ENCODE results near the gene TEPSIN.

TEPSIN gene

GRCh38 chr17:81270279-81270678 lies 31.4 kb upstream of the TEPSIN start:
- DNase-seq (ENCODE audit: low read depth) = no peak

GRCh38 chr17:81267390-81268067 lies 28.7 kb upstream of the TEPSIN start:
- no peak for DNase-seq (ENCODE audit: low read depth)

- DNase-seq (ENCODE audit: low read depth) = no peak
These were observed 26.7 kb upstream of the TEPSIN start for GRCh38 chr17:81265576-81265975.

GRCh38 chr17:81264640-81265039 lies 25.8 kb upstream of the TEPSIN start:
- no peak for DNase-seq (ENCODE audit: low read depth)

GRCh38 chr17:81263371-81264181 lies 24.7 kb upstream of the TEPSIN start:
- no peak for DNase-seq (ENCODE audit: low read depth)

- no peak for DNase-seq (ENCODE audit: low read depth)
These were observed 22.9 kb upstream of the TEPSIN start for GRCh38 chr17:81261582-81262336.

GRCh38 chr17:81261096-81261495 lies 22.2 kb upstream of the TEPSIN start:
- DNase-seq (ENCODE audit: low read depth) = no peak

GRCh38 chr17:81260641-81261040 lies 21.8 kb upstream of the TEPSIN start:
- no peak for DNase-seq (ENCODE audit: low read depth)

GRCh38 chr17:81260171-81260570 lies 21.3 kb upstream of the TEPSIN start:
- no peak for DNase-seq (ENCODE audit: low read depth)

GRCh38 chr17:81259058-81259605 lies 20.3 kb upstream of the TEPSIN start:
- no peak for DNase-seq (ENCODE audit: low read depth)

GRCh38 chr17:81258292-81258691 lies 19.4 kb upstream of the TEPSIN start:
- DNase-seq (ENCODE audit: low read depth) = no peak

GRCh38 chr17:81257533-81257932 lies 18.7 kb upstream of the TEPSIN start:
- no peak for DNase-seq (ENCODE audit: low read depth)

GRCh38 chr17:81256616-81257015 lies 17.8 kb upstream of the TEPSIN start:
- DNase-seq (ENCODE audit: low read depth) = no peak

- no peak for DNase-seq (ENCODE audit: low read depth)
These were observed 16.3 kb upstream of the TEPSIN start for GRCh38 chr17:81254955-81255717.

GRCh38 chr17:81253358-81254131 lies 14.7 kb upstream of the TEPSIN start:
- DNase-seq (ENCODE audit: low read depth) = peak; percentile 43

GRCh38 chr17:81252987-81253329 lies 14.1 kb upstream of the TEPSIN start:
- no peak for DNase-seq (ENCODE audit: low read depth)

- no peak for DNase-seq (ENCODE audit: low read depth)
These were observed 13.6 kb upstream of the TEPSIN start for GRCh38 chr17:81252326-81252986.

GRCh38 chr17:81251709-81252301 lies 12.9 kb upstream of the TEPSIN start:
- no peak for DNase-seq (ENCODE audit: low read depth)

GRCh38 chr17:81251094-81251708 lies 12.3 kb upstream of the TEPSIN start:
- no peak for DNase-seq (ENCODE audit: low read depth)

Measured in stimulated activated CD8-positive, alpha-beta memory T cell treated with anti-CD3 and anti-CD28 coated beads, Interleukin-12 subunit alpha, Interleukin-12 subunit beta, amount 100 ng/mL, for 1 hour (primary cell).